OCI-LY7 (cell line): ENCODE data around the gene ARHGAP24. TPM values are rescaled to one million over a fixed set of nuclear protein-coding genes. Genes with fewer than 3 reads are reported as not detected.
"Not testable (repeated sequence)": the region's sequence is repeated elsewhere in the genome, so short reads cannot be mapped to it uniquely, and the experiment has no call there.

Experiments used
- BruUV-seq: library from RNA; stranded (reverse); fragments of 400-500 nt; replicated peaks from 2 replicates; lab custom pipeline; 2021; lab: Mats Ljungman, UMichigan
- CTCF ChIA-PET: fragments of 300-600 bp; sonication (Branson Sonifier 250); formaldehyde crosslinking; loops from one replicate; lab custom pipeline; 2022; ENCODE audit warnings: antibody characterized with exemption; ENCODE audit not compliant: unreplicated experiment; lab: Charles Lee
- POLR2A ChIA-PET: fragments of 300-600 bp; sonication (Branson Sonifier 250); formaldehyde crosslinking; loops from one replicate; lab custom pipeline; 2022; ENCODE audit warnings: antibody characterized with exemption; lab: Charles Lee
- DNase-seq: peaks from one replicate; pipeline ENCODE4 v3.0.0-alpha.2; 2015; ENCODE audit warnings: low spot score
- H2AFZ ChIP-seq: fragments of 200-600 bp; sonication (generic), shearing (Covaris generic); 2 replicates; pipeline ENCODE4 v1.6.1; 2014; ENCODE audit warnings: mild to moderate bottlenecking, antibody characterized with exemption, low read length, moderate library complexity
- H3K27ac ChIP-seq: fragments of 200-600 bp; sonication (generic); 2 replicates; pipeline ENCODE4 v1.5.1; 2014; ENCODE audit warnings: mixed run types, low read depth, mild to moderate bottlenecking, moderate library complexity, low read length, inconsistent platforms; ENCODE audit not compliant: poor library complexity, severe bottlenecking
- H3K36me3 ChIP-seq: fragments of 200-600 bp; sonication (generic); 2 replicates; pipeline ENCODE4 v1.6.1; 2014; ENCODE audit warnings: mild to moderate bottlenecking, antibody characterized with exemption, low read length, moderate library complexity, mixed read lengths; ENCODE audit not compliant: insufficient read depth
- H3K4me1 ChIP-seq: fragments of 200-600 bp; sonication (generic); 2 replicates; pipeline ENCODE4 v1.5.1; 2014; ENCODE audit warnings: mild to moderate bottlenecking, low read length; ENCODE audit not compliant: insufficient read depth, poor library complexity, severe bottlenecking
- H3K4me2 ChIP-seq: fragments of 200-600 bp; sonication (generic); 2 replicates; pipeline ENCODE4 v1.6.1; 2014; ENCODE audit warnings: mild to moderate bottlenecking, low read length
- H3K4me3 ChIP-seq: fragments of 200-600 bp; sonication (generic); 2 replicates; pipeline ENCODE4 v1.5.1; 2014; ENCODE audit warnings: mild to moderate bottlenecking, low read depth, low read length; ENCODE audit not compliant: poor library complexity, severe bottlenecking
- H3K79me2 ChIP-seq: fragments of 200-600 bp; sonication (generic); 2 replicates; pipeline ENCODE4 v1.6.1; 2016; ENCODE audit warnings: low read depth, mild to moderate bottlenecking, low read length, moderate library complexity, mixed read lengths; ENCODE audit not compliant: insufficient read depth
- H3K9me2 ChIP-seq: fragments of 200-600 bp; sonication (generic); 2 replicates; pipeline ENCODE4 v1.6.1; 2016; ENCODE audit warnings: mild to moderate bottlenecking, low read length, mixed read lengths; ENCODE audit not compliant: insufficient read depth
- H3K9me3 ChIP-seq: fragments of 200-600 bp; sonication (generic); 2 replicates; pipeline ENCODE4 v1.6.1; 2014; ENCODE audit warnings: mild to moderate bottlenecking, mixed run types, low read length, mixed read lengths
- H4K20me1 ChIP-seq: fragments of 200-600 bp; sonication (generic); 2 replicates; pipeline ENCODE4 v1.6.1; 2014; ENCODE audit warnings: mild to moderate bottlenecking, antibody characterized with exemption, low read length, moderate library complexity, mixed read lengths; ENCODE audit not compliant: insufficient read depth
- EZH2phosphoT487 ChIP-seq: fragments of 200-600 bp; sonication (generic); IDR thresholded peaks from 2 replicates; pipeline ENCODE4 v1.6.1; 2018; ENCODE audit warnings: low read depth, borderline replicate concordance, mild to moderate bottlenecking, mixed run types, antibody characterized with exemption, low read length, moderate library complexity, mixed read lengths
- intact Hi-C: fragments of 100-400 bp; cut with micrococcal nuclease; formaldehyde crosslinking; loops from one replicate; pipeline ENCODE4 v1.10.0; 2022; ENCODE audit not compliant: unreplicated experiment
- total RNA-seq, 2 experiments: library from RNA; depleted of rRNA in 1 of 2; stranded (reverse); fragments of >200 nt in 1 of 2; shearing (Covaris generic) in 1 of 2; gene quantifications; 2 replicates each; pipeline ENCODE4 v1.2.3, GENCODE V29; 2014 to 2022
- TF ChIP-seq, protein P1 (sequence below): fragments of 200-600 bp; sonication (generic); conservative IDR thresholded peaks from 2 replicates; pipeline ENCODE4 v1.5.1; 2014; ENCODE audit warnings: mild to moderate bottlenecking, antibody characterized with exemption, low read length, moderate library complexity, mixed read lengths

Gene ARHGAP24
- total RNA-seq, 2 experiments from 2014 or later, result 0.88 to 4.4 TPM

GRCh38 chr4:86019906-86020305, 545.0 kb downstream of the ARHGAP24 start:
- POLR2A ChIA-PET, result interaction anchor here (1.0 to 1.2 kb wide), 3 partner anchors 13 to 764 kb away, joined by 3 to 4 read pairs (median 4); no protein-coding TSS in a partner anchor
- CTCF ChIA-PET, result no interaction called here
- no peaks in the 10 kb centered on the region for H3K9me3 ChIP-seq

GRCh38 chr4:86021671-86022070, 546.7 kb downstream of the ARHGAP24 start:
- intact Hi-C loops, H4K20me1 ChIP-seq, POLR2A ChIA-PET, H3K27ac ChIP-seq, BruUV-seq, H3K4me1 ChIP-seq, H3K4me3 ChIP-seq, H3K9me2 ChIP-seq, CTCF ChIA-PET, H3K36me3 ChIP-seq, H3K9me3 ChIP-seq, H3K4me2 ChIP-seq, DNase-seq, H3K79me2 ChIP-seq, H2AFZ ChIP-seq: not testable (repeated sequence)

More at GRCh38 chr4:86019906-86020305, 545.0 kb downstream of the ARHGAP24 start:
- Histone ChIP-seq H3K4me1 (no peaks in the 10 kb centered on the region), H3K27ac (no peak overlapping the region), H3K79me2 (no peaks in the 10 kb centered on the region), H2AFZ (no peak overlapping the region), H4K20me1 (no peaks in the 10 kb centered on the region), H3K4me3 (no peak overlapping the region), H3K9me2 (no peaks in the 10 kb centered on the region), H3K36me3 (no peaks in the 10 kb centered on the region), H3K4me2 (no peak overlapping the region)
- intact Hi-C loops, result no loop called here
- TF ChIP-seq, protein P1, sequence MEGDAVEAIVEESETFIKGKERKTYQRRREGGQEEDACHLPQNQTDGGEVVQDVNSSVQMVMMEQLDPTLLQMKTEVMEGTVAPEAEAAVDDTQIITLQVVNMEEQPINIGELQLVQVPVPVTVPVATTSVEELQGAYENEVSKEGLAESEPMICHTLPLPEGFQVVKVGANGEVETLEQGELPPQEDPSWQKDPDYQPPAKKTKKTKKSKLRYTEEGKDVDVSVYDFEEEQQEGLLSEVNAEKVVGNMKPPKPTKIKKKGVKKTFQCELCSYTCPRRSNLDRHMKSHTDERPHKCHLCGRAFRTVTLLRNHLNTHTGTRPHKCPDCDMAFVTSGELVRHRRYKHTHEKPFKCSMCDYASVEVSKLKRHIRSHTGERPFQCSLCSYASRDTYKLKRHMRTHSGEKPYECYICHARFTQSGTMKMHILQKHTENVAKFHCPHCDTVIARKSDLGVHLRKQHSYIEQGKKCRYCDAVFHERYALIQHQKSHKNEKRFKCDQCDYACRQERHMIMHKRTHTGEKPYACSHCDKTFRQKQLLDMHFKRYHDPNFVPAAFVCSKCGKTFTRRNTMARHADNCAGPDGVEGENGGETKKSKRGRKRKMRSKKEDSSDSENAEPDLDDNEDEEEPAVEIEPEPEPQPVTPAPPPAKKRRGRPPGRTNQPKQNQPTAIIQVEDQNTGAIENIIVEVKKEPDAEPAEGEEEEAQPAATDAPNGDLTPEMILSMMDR, result no peak
- TF ChIP-seq EZH2phosphoT487, result no peak
- no TSS peak for BruUV-seq
- no peak for DNase-seq

GRCh38 chr4:86026720-86027119, 551.8 kb downstream of the ARHGAP24 start:
- ChIA-PET CTCF (no interaction called here), POLR2A (interaction anchor here (0.6 to 0.9 kb wide), 2 partner anchors 16 to 745 kb away, joined by 3 read pairs; no protein-coding TSS in a partner anchor)
- Histone ChIP-seq H4K20me1 (no peaks in the 10 kb centered on the region), H2AFZ (no peak overlapping the region), H3K79me2 (no peaks in the 10 kb centered on the region), H3K4me2 (no peak overlapping the region), H3K4me1 (no peaks in the 10 kb centered on the region), H3K27ac (no peak overlapping the region), H3K9me3 (no peaks in the 10 kb centered on the region), H3K4me3 (no peak overlapping the region), H3K36me3 (no peaks in the 10 kb centered on the region), H3K9me2 (no peaks in the 10 kb centered on the region)
- no peak for DNase-seq
- no TSS peak for BruUV-seq
- intact Hi-C loops, result no loop called here
- TF ChIP-seq EZH2phosphoT487, result no peak
- TF ChIP-seq, protein P1, result no peak
